ENCODE data around the gene IGFN1.

DNA sequence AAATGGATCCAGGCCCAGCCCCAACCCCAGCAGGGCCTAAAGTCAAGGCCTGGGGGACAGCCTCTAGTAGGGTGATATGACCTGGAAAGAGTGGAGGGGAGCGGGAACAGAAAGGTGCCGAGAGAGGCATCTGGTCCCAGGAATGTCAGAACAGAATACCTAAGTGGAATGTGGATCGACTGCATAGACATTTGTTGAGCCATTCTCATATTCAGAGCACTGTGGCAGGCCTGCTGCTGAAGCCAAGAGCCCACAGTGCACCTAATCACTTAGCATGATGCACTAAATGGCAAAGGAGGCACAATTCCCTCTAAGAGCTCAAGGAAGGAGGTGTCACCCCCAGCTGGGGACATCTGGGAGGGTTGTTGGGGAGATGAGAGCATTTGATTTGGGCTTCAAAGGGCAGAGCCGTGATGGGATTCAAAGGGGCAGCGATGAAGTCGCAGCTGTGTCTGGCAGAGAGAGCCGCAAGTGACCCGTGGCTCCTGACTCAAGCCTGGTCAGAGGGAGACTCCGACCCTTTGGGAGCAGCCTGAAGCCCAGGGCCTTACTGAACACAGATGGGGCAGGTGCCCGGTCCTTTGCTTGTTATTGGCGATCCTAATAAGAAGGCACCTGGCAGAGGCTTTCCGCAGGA is 84.1 kb downstream of the IGFN1 start:
- TF ChIP-seq CTCF (IDR thresholded peaks at IDR 0.05) (no peak), POLR2A (IDR thresholded peaks at IDR 0.05) (no peak)
